GM12878 (cell line): ENCODE data around the gene PRRC2A. TPM values are rescaled to one million over a fixed set of nuclear protein-coding genes. Genes with fewer than 3 reads are reported as not detected.

Source experiments
- ATF2 ChIP-seq: IDR thresholded peaks from 2 replicates; pipeline ENCODE4 v1.6.1; 2012; ENCODE audit warnings: low read length, inconsistent platforms
- CHD1 ChIP-seq: IDR thresholded peaks from 2 replicates; pipeline ENCODE4 v1.6.1; 2012; ENCODE audit warnings: low read depth, low read length, improper control_type of control experiment
- E4F1 ChIP-seq: fragments of 450-650 bp; IDR thresholded peaks from 2 replicates; pipeline ENCODE4 v1.6.1; 2018; ENCODE audit warnings: borderline replicate concordance, mild to moderate bottlenecking; ENCODE audit not compliant: partially characterized antibody
- HDAC2 ChIP-seq: fragments of 200-600 bp; sonication (generic); IDR thresholded peaks from 2 replicates; pipeline ENCODE4 v1.6.1; 2017
- IKZF2 ChIP-seq, 2 experiments: fragments of 450-650 bp; IDR thresholded peaks; 2 replicates each; pipeline ENCODE4 v1.6.1; 2017; ENCODE audit warnings: mild to moderate bottlenecking in 2 of 2, moderate library complexity in 2 of 2
- STAT1 ChIP-seq: fragments of 450-650 bp; conservative IDR thresholded peaks from 2 replicates; pipeline ENCODE4 v1.6.1; 2014; ENCODE audit warnings: antibody characterized with exemption, mild to moderate bottlenecking
- TCF3 ChIP-seq: IDR thresholded peaks from 2 replicates; pipeline ENCODE4 v1.6.1; 2012; ENCODE audit warnings: low read depth, mild to moderate bottlenecking, low read length, borderline replicate concordance; ENCODE audit not compliant: insufficient read depth
- ZNF24 ChIP-seq: fragments of 450-650 bp; IDR thresholded peaks from 2 replicates; pipeline ENCODE4 v1.6.1; 2017; ENCODE audit warnings: antibody characterized with exemption, mild to moderate bottlenecking
- polyA plus RNA-seq, 11 experiments: library from polyadenylated mRNA; depleted of rRNA in 4 of 11; unstranded in 6 of 11; stranded (reverse) in 5 of 11; fragments of >200 nt; fragmentation: Nextera tagmentation in 4 of 11; fragmentation: Illumina TruSeq in 1 of 11; extraction: Ambion mirVana in 4 of 11; extraction: Trizol in 1 of 11; gene quantifications; 1 replicate in 1 of 11; 2 replicates in 10 of 11; pipeline versions ENCODE4 v1.2.1 to v1.2.3, GENCODE V29; 2011 to 2016; ENCODE audit warnings: inconsistent platforms in 2 of 11, missing spikeins in 2 of 11, low read depth in 1 of 11
- total RNA-seq, 4 experiments: library from RNA; depleted of rRNA in 3 of 4; stranded (reverse); fragments of >200 nt in 3 of 4; fragmentation: Illumina TruSeq in 1 of 4; extraction: Trizol in 1 of 4; gene quantifications; 2 replicates each; pipeline versions ENCODE4 v1.2.1 to v1.2.3, GENCODE V29; 2013 to 2021

PRRC2A gene
- total and polyA plus RNA-seq, 10 of the 15 experiments (the other 5 are each of a cell fraction or from before 2014, with no cell fraction given) = 0.40 to 244 (median 61.3) TPM

- TF ChIP-seq CHD1 (no peak), TCF3 (no peak), ZNF24 (no peak), IKZF2 (IDR thresholded peaks at IDR 0.05) (no peak), ATF2 (no peak), HDAC2 (no peak), E4F1 (no peak), STAT1 (no peak)
These were observed 13.2 kb upstream of the PRRC2A start (continued) for GRCh38 chr6:31607317-31607716.
